GM19467 (cell line): ENCODE measurements around the gene PCSK5.

Source experiments
- ATAC-seq: cut with Tn5 transposase; IDR thresholded peaks from one replicate; pipeline ENCODE4 v1.9.1; 2021; ENCODE audit warnings: mild to moderate bottlenecking, moderate library complexity; ENCODE audit not compliant: unreplicated experiment

Gene PCSK5

GRCh38 chr9:75998096-75998780 lies 107.8 kb downstream of the PCSK5 start:
- ATAC-seq, result no peak

GRCh38 chr9:76001459-76001858 lies 111.0 kb downstream of the PCSK5 start:
- no peak for ATAC-seq

- ATAC-seq, result no peak
These were observed 112.6 kb downstream of the PCSK5 start for GRCh38 chr9:76003041-76003440.

GRCh38 chr9:76004526-76004925 lies 114.1 kb downstream of the PCSK5 start:
- ATAC-seq, result no peak

- ATAC-seq, result no peak
These were observed 117.5 kb downstream of the PCSK5 start for GRCh38 chr9:76007935-76008334.

GRCh38 chr9:76013809-76014208 lies 123.3 kb downstream of the PCSK5 start:
- no peak for ATAC-seq

- no peak for ATAC-seq
These were observed 127.8 kb downstream of the PCSK5 start for GRCh38 chr9:76018235-76018634.

- ATAC-seq, result no peak
These were observed 128.3 kb downstream of the PCSK5 start for GRCh38 chr9:76018761-76019160.

GRCh38 chr9:76020652-76021051 lies 130.2 kb downstream of the PCSK5 start:
- ATAC-seq, result no peak

GRCh38 chr9:76022317-76022716 lies 131.8 kb downstream of the PCSK5 start:
- ATAC-seq, result no peak

GRCh38 chr9:76023715-76024195 lies 133.3 kb downstream of the PCSK5 start:
- no peak for ATAC-seq

GRCh38 chr9:76025286-76025685 lies 134.8 kb downstream of the PCSK5 start:
- ATAC-seq, result no peak

- ATAC-seq, result no peak
These were observed 136.3 kb downstream of the PCSK5 start for GRCh38 chr9:76026796-76027195.

GRCh38 chr9:76027416-76027815 lies 136.9 kb downstream of the PCSK5 start:
- ATAC-seq, result no peak

GRCh38 chr9:76027861-76028260 lies 137.4 kb downstream of the PCSK5 start:
- ATAC-seq, result no peak

- ATAC-seq, result no peak
These were observed 141.7 kb downstream of the PCSK5 start for GRCh38 chr9:76032038-76032796.

- no peak for ATAC-seq
These were observed 142.4 kb downstream of the PCSK5 start for GRCh38 chr9:76032797-76033373.

GRCh38 chr9:76034049-76034448 lies 143.6 kb downstream of the PCSK5 start:
- ATAC-seq, result no peak

- ATAC-seq, result no peak
These were observed 146.3 kb downstream of the PCSK5 start for GRCh38 chr9:76036762-76037161.

GRCh38 chr9:76037587-76038225 lies 147.2 kb downstream of the PCSK5 start:
- no peak for ATAC-seq

GRCh38 chr9:76038431-76038830 lies 148.0 kb downstream of the PCSK5 start:
- ATAC-seq, result no peak
